HepG2 (cell line): ENCODE measurements around the gene PLD1. TPM values are rescaled to one million over a fixed set of nuclear protein-coding genes. Genes with fewer than 3 reads are reported as not detected.

Experiments
- ATAC-seq: fragments of 200-7000 bp; cut with Tn5 transposase; 3 replicates; pipeline ENCODE4 v1.9.1; 2020; ENCODE audit warnings: mild to moderate bottlenecking, moderate library complexity
- BruUV-seq: library from RNA; stranded (reverse); fragments of 400-500 nt; replicated peaks from 2 replicates; lab custom pipeline; 2021; lab: Mats Ljungman, UMichigan
- CTCF ChIA-PET: fragments of 300-600 bp; formaldehyde crosslinking; extraction: SDS; loops from one replicate; lab custom pipeline; 2021; ENCODE audit warnings: low total read pairs, inconsistent platforms, low intra/inter-chr PET ratio; lab: Yijun Ruan, JAX
- POLR2A ChIA-PET: fragments of 350-600 bp; sonication (Branson Sonifier 250); formaldehyde crosslinking; loops from one replicate; lab custom pipeline; 2020; ENCODE audit warnings: antibody characterized with exemption, inconsistent platforms; lab: Yijun Ruan, JAX
- DNase-seq: peaks from one replicate; pipeline ENCODE4 v3.0.0-alpha.2; 2015; ENCODE audit warnings: low spot score
- FAIRE-seq: peaks from 3 replicates; lab custom pipeline; 2011; peaks lifted over from hg19 to GRCh38; lab: Jason Lieb, UNC
- H2AFZ ChIP-seq: one replicate; pipeline ENCODE4 v1.6.1; 2011; ENCODE audit warnings: low read length, inconsistent platforms
- H3K27ac ChIP-seq: fragments of 300-600 bp; 3 replicates; pipeline ENCODE4 v1.8.0; 2011; ENCODE audit warnings: mixed run types, mild to moderate bottlenecking, mixed read lengths, low read length, inconsistent platforms; ENCODE audit not compliant: insufficient read depth; ENCODE audit errors: extremely low read length
- H3K27me3 ChIP-seq, 2 experiments: fragments of 200-600 bp in 1 of 2; 2 replicates in 1 of 2; 3 replicates in 1 of 2; pipeline versions ENCODE4 v1.6.0 to v1.8.0; 2011; ENCODE audit warnings: low read length in 2 of 2, mild to moderate bottlenecking in 2 of 2, moderate library complexity in 2 of 2, inconsistent platforms in 1 of 2; ENCODE audit not compliant: insufficient read depth in 2 of 2, control insufficient read depth in 1 of 2
- H3K36me3 ChIP-seq, 2 experiments: fragments of 200-600 bp in 1 of 2; replicated peaks in 1 of 2; 2 replicates in 1 of 2; 3 replicates in 1 of 2; pipeline versions ENCODE4 v1.5.1 to v1.8.0; 2011; ENCODE audit warnings: low read length in 2 of 2, inconsistent platforms in 1 of 2; ENCODE audit not compliant: insufficient read depth in 2 of 2, control insufficient read depth in 1 of 2
- H3K4me1 ChIP-seq: 2 replicates; pipeline ENCODE4 v1.5.1; 2012; ENCODE audit warnings: low read length, inconsistent platforms; ENCODE audit not compliant: insufficient read depth
- H3K4me2 ChIP-seq: 2 replicates; pipeline ENCODE4 v1.6.0; 2011; ENCODE audit warnings: low read depth, low read length, inconsistent platforms
- H3K4me3 ChIP-seq, 3 experiments: fragments of 200-600 bp in 1 of 3; sonication (generic), shearing (Covaris generic) in 1 of 3; replicated peaks in 1 of 3; 2 replicates each; pipeline ENCODE4 v1.5.1; 2011 to 2016; ENCODE audit warnings: low read length in 3 of 3, inconsistent platforms in 2 of 3, low read depth in 2 of 3, mild to moderate bottlenecking in 2 of 3, control low read depth in 1 of 3, mixed read lengths in 1 of 3; ENCODE audit not compliant: insufficient read depth in 1 of 3
- H3K79me2 ChIP-seq: one replicate; pipeline ENCODE4 v1.6.1; 2011; ENCODE audit warnings: low read length, inconsistent platforms; ENCODE audit not compliant: insufficient read depth
- H3K9ac ChIP-seq: 2 replicates; pipeline ENCODE4 v1.6.0; 2011; ENCODE audit warnings: mild to moderate bottlenecking, low read depth, low read length, inconsistent platforms; ENCODE audit not compliant: insufficient read depth
- H3K9me3 ChIP-seq: 2 replicates; pipeline ENCODE4 v1.5.1; 2012; ENCODE audit warnings: mild to moderate bottlenecking, low read length
- H4K20me1 ChIP-seq: 2 replicates; pipeline ENCODE4 v1.6.0; 2011; ENCODE audit warnings: inconsistent platforms, mild to moderate bottlenecking, low read length, moderate library complexity; ENCODE audit not compliant: insufficient read depth
- FOSL2 ChIP-seq: sonication (generic); formaldehyde crosslinking; IDR thresholded peaks from 2 replicates; pipeline ENCODE4 v1.4.0; 2020; ENCODE audit warnings: missing genetic modification reagents
- FOXJ3 ChIP-seq: sonication (generic); formaldehyde crosslinking; IDR thresholded peaks from 2 replicates; pipeline ENCODE4 v1.4.0; 2020; ENCODE audit warnings: missing genetic modification reagents, mild to moderate bottlenecking, borderline replicate concordance
- GABPA ChIP-seq, 2 experiments: IDR thresholded peaks; 2 replicates each; pipeline ENCODE4 v1.6.1; 2011 to 2016; ENCODE audit warnings: low read depth in 2 of 2, low read length in 1 of 2, missing biosample characterization in 1 of 2, missing genetic modification characterization in 1 of 2
- KLF12 ChIP-seq: sonication (generic); formaldehyde crosslinking; IDR thresholded peaks from 2 replicates; pipeline ENCODE4 v1.4.0; 2020; ENCODE audit warnings: missing genetic modification reagents, borderline replicate concordance
- KMT2A ChIP-seq: sonication (generic); formaldehyde crosslinking; IDR thresholded peaks from 2 replicates; pipeline ENCODE4 v1.4.0; 2020; ENCODE audit warnings: missing genetic modification reagents
- MAFK ChIP-seq, 2 experiments: IDR thresholded peaks in 1 of 2; conservative IDR thresholded peaks in 1 of 2; 2 replicates each; pipeline ENCODE4 v1.6.1; 2011; ENCODE audit warnings: improper control_type of control experiment in 2 of 2, low read length in 2 of 2
- MYC ChIP-seq: sonication (generic); formaldehyde crosslinking; IDR thresholded peaks from 2 replicates; pipeline ENCODE4 v1.9.0; 2021; ENCODE audit warnings: missing genetic modification reagents, borderline replicate concordance
- NR2C2 ChIP-seq: sonication (generic); formaldehyde crosslinking; IDR thresholded peaks from 2 replicates; pipeline ENCODE4 v1.4.0; 2020; ENCODE audit warnings: missing genetic modification reagents, mild to moderate bottlenecking, moderate library complexity, borderline replicate concordance
- SIN3B ChIP-seq: fragments of 150-350 bp; IDR thresholded peaks from 2 replicates; pipeline ENCODE4 v1.6.1; 2014; ENCODE audit warnings: low read length
- STAT6 ChIP-seq: sonication (generic); formaldehyde crosslinking; IDR thresholded peaks from 2 replicates; pipeline ENCODE4 v1.4.0; 2020; ENCODE audit warnings: missing genetic modification reagents, mild to moderate bottlenecking, borderline replicate concordance
- TMF1 ChIP-seq: sonication (generic); formaldehyde crosslinking; IDR thresholded peaks from 2 replicates; pipeline ENCODE4 v1.8.1; 2022; ENCODE audit warnings: low read depth, missing genetic modification reagents
- USF2 ChIP-seq, 2 experiments: sonication (generic) in 1 of 2; formaldehyde crosslinking in 1 of 2; IDR thresholded peaks; 2 replicates each; pipeline versions ENCODE4 v1.5.1 to v1.6.1; 2011 to 2020; ENCODE audit warnings: borderline replicate concordance in 1 of 2, low read depth in 1 of 2, low read length in 1 of 2, mild to moderate bottlenecking in 1 of 2, missing genetic modification reagents in 1 of 2, moderate library complexity in 1 of 2
- ZFP90 ChIP-seq: sonication (generic); formaldehyde crosslinking; IDR thresholded peaks from 2 replicates; pipeline ENCODE4 v1.8.0; 2022; ENCODE audit warnings: missing genetic modification reagents, mild to moderate bottlenecking, inconsistent platforms, borderline replicate concordance
- ZKSCAN1 ChIP-seq: fragments of 150-350 bp; IDR thresholded peaks from 2 replicates; pipeline ENCODE4 v1.6.1; 2014; ENCODE audit warnings: low read length
- ZNF205 ChIP-seq: IDR thresholded peaks from 2 replicates; pipeline ENCODE4 v1.6.1; 2018; ENCODE audit warnings: missing biosample characterization, missing genetic modification reagents
- ZNF672 ChIP-seq: sonication (generic); formaldehyde crosslinking; IDR thresholded peaks from 2 replicates; pipeline ENCODE4 v1.8.1; 2022; ENCODE audit warnings: missing genetic modification reagents
- ZNF713 ChIP-seq: sonication (generic); formaldehyde crosslinking; IDR thresholded peaks from 2 replicates; pipeline ENCODE4 v1.4.0; 2020; ENCODE audit warnings: mild to moderate bottlenecking, missing genetic modification reagents
- WGBS: methylation state at CpG from one replicate; pipeline ENCODE4 v1.1.6; 2017; ENCODE audit warnings: low lambda C conversion rate; 5-methylcytosine and 5-hydroxymethylcytosine counted together
- in situ Hi-C: cut with HindIII; loops from 2 replicates; pipeline ENCODE4 v1.10.0; 2017; ENCODE audit warnings: low pct_unique_long_range_greater_than_20kb; ENCODE audit not compliant: extremely low pct_ligation_motif_present
- intact Hi-C: fragments of 100-400 bp; cut with micrococcal nuclease; formaldehyde crosslinking; loops from one replicate; pipeline ENCODE4 v1.10.0; 2022; ENCODE audit not compliant: unreplicated experiment
- polyA plus RNA-seq, 8 experiments: library from polyadenylated mRNA; depleted of rRNA in 3 of 8; stranded (reverse) in 7 of 8; unstranded in 1 of 8; fragments of >200 nt; fragmentation: Illumina TruSeq in 4 of 8; extraction: Trizol in 4 of 8; gene quantifications; 2 replicates each; pipeline versions ENCODE4 v1.2.1 to v1.2.3, GENCODE V29; 2011 to 2016; ENCODE audit warnings: low read depth in 4 of 8, missing spikeins in 1 of 8, mixed read lengths in 1 of 8; ENCODE audit not compliant: insufficient read depth in 1 of 8
- total RNA-seq, 5 experiments: library from RNA; depleted of rRNA; stranded (reverse); fragments of >200 nt; fragmentation: Illumina TruSeq; extraction: Trizol; gene quantifications; 2 replicates each; pipeline ENCODE4 v1.2.3, GENCODE V29; 2016; ENCODE audit warnings: low read depth in 1 of 5

The PLD1 gene
- total and polyA plus RNA-seq, 2 of the 13 experiments (the other 11 are each of a cell fraction or from before 2014, with no cell fraction given) = 27.1 to 59.4 TPM

- TF ChIP-seq GABPA (IDR thresholded peaks at IDR 0.05; ENCODE audit: low read depth, low read length) (no peak), GABPA (CRISPR knock-in tag; IDR thresholded peaks at IDR 0.05; ENCODE audit: low read depth) (0 out of 2 replicates have a peak, but pooled peaks have one; percentile 16), NR2C2 (CRISPR knock-in tag) (no peak), ZNF713 (no peak), ZNF672 (CRISPR knock-in tag) (no peak), KMT2A (CRISPR knock-in tag) (no peak), FOSL2 (CRISPR knock-in tag) (peak; percentile 93)
Measured at GRCh38 chr3:171791692-171792076, 18.6 kb downstream of the PLD1 start (continued).

- in situ Hi-C loops (no loop called here), intact Hi-C loops (no loop called here)
- ATAC-seq (no peak), FAIRE-seq (no peak), DNase-seq (no peak)
- no TSS peak for BruUV-seq
- no peaks in the 10 kb centered on the region for H3K9me3 ChIP-seq
- peak overlapping the region; percentile 33 for H3K27ac ChIP-seq
- ChIA-PET POLR2A (interaction anchor here (0.6 to 2.9 kb wide), 4 partner anchors 15 to 50 kb away, joined by 3 to 12 read pairs (median 10); partner anchors contain the start of gene PLD1), CTCF (no interaction called here)
- H2AFZ ChIP-seq = no peak overlapping the region
- H3K9ac ChIP-seq = 0 out of 2 replicates have a peak overlapping the region, but pooled peaks have one; percentile 3
- peaks cover 93% of the 10 kb centered on the region for H3K79me2 ChIP-seq
- 89% methylated on average over 5 of the region's 5 CpGs for WGBS
- H3K4me1 ChIP-seq = peaks cover 72% of the 10 kb centered on the region
- peaks cover 6 to 29% of the 10 kb centered on the region in 2 experiments for H3K36me3 ChIP-seq
- H3K4me3 ChIP-seq = no peak overlapping the region
- peaks cover 36% of the 10 kb centered on the region for H4K20me1 ChIP-seq
- no peak overlapping the region for H3K4me2 ChIP-seq
- H3K27me3 ChIP-seq = no peaks in the 10 kb centered on the region
- TF ChIP-seq ZNF205 (CRISPR knock-in tag) (no peak), ZFP90 (CRISPR knock-in tag) (no peak), ZKSCAN1 (no peak), MYC (CRISPR knock-in tag) (no peak), SIN3B (no peak), USF2 (IDR thresholded peaks at IDR 0.05; ENCODE audit: low read depth, low read length) (no peak), USF2 (CRISPR knock-in tag; IDR thresholded peaks at IDR 0.05; ENCODE audit: borderline replicate concordance) (no peak), KLF12 (CRISPR knock-in tag) (no peak), MAFK (conservative IDR thresholded peaks at IDR 0.05 in 1 of 2, IDR thresholded peaks at IDR 0.05 in 1 of 2; ENCODE audit: low read length in 2 of 2) (no peak), TMF1 (no peak), FOXJ3 (CRISPR knock-in tag) (no peak), ZNF713 (no peak), STAT6 (CRISPR knock-in tag) (no peak)
Measured at GRCh38 chr3:171790898-171791691, 19.2 kb downstream of the PLD1 start.
